HepG2 (cell line): ENCODE results near the gene HDLBP. TPM values are rescaled to one million over a fixed set of nuclear protein-coding genes. Genes with fewer than 3 reads are reported as not detected.

Experiments
- ATAC-seq: fragments of 200-7000 bp; cut with Tn5 transposase; 3 replicates; pipeline ENCODE4 v1.9.1; 2020; ENCODE audit warnings: mild to moderate bottlenecking, moderate library complexity
- BruUV-seq: library from RNA; stranded (reverse); fragments of 400-500 nt; replicated peaks from 2 replicates; lab custom pipeline; 2021; lab: Mats Ljungman, UMichigan
- CTCF ChIA-PET: fragments of 300-600 bp; formaldehyde crosslinking; extraction: SDS; loops from one replicate; lab custom pipeline; 2021; ENCODE audit warnings: low total read pairs, inconsistent platforms, low intra/inter-chr PET ratio; lab: Yijun Ruan, JAX
- POLR2A ChIA-PET: fragments of 350-600 bp; sonication (Branson Sonifier 250); formaldehyde crosslinking; loops from one replicate; lab custom pipeline; 2020; ENCODE audit warnings: antibody characterized with exemption, inconsistent platforms; lab: Yijun Ruan, JAX
- DNase-seq: peaks from one replicate; pipeline ENCODE4 v3.0.0-alpha.2; 2015; ENCODE audit warnings: low spot score
- FAIRE-seq: peaks from 3 replicates; lab custom pipeline; 2011; peaks lifted over from hg19 to GRCh38; lab: Jason Lieb, UNC
- H2AFZ ChIP-seq: one replicate; pipeline ENCODE4 v1.6.1; 2011; ENCODE audit warnings: low read length, inconsistent platforms
- H3K27ac ChIP-seq: fragments of 300-600 bp; 3 replicates; pipeline ENCODE4 v1.8.0; 2011; ENCODE audit warnings: mixed run types, mild to moderate bottlenecking, mixed read lengths, low read length, inconsistent platforms; ENCODE audit not compliant: insufficient read depth; ENCODE audit errors: extremely low read length
- H3K27me3 ChIP-seq, 2 experiments: fragments of 200-600 bp in 1 of 2; 2 replicates in 1 of 2; 3 replicates in 1 of 2; pipeline versions ENCODE4 v1.6.0 to v1.8.0; 2011; ENCODE audit warnings: low read length in 2 of 2, mild to moderate bottlenecking in 2 of 2, moderate library complexity in 2 of 2, inconsistent platforms in 1 of 2; ENCODE audit not compliant: insufficient read depth in 2 of 2, control insufficient read depth in 1 of 2
- H3K36me3 ChIP-seq, 2 experiments: fragments of 200-600 bp in 1 of 2; replicated peaks in 1 of 2; 2 replicates in 1 of 2; 3 replicates in 1 of 2; pipeline versions ENCODE4 v1.5.1 to v1.8.0; 2011; ENCODE audit warnings: low read length in 2 of 2, inconsistent platforms in 1 of 2; ENCODE audit not compliant: insufficient read depth in 2 of 2, control insufficient read depth in 1 of 2
- H3K4me1 ChIP-seq: 2 replicates; pipeline ENCODE4 v1.5.1; 2012; ENCODE audit warnings: low read length, inconsistent platforms; ENCODE audit not compliant: insufficient read depth
- H3K4me2 ChIP-seq: 2 replicates; pipeline ENCODE4 v1.6.0; 2011; ENCODE audit warnings: low read depth, low read length, inconsistent platforms
- H3K4me3 ChIP-seq, 3 experiments: fragments of 200-600 bp in 1 of 3; sonication (generic), shearing (Covaris generic) in 1 of 3; replicated peaks in 1 of 3; 2 replicates each; pipeline ENCODE4 v1.5.1; 2011 to 2016; ENCODE audit warnings: low read length in 3 of 3, inconsistent platforms in 2 of 3, low read depth in 2 of 3, mild to moderate bottlenecking in 2 of 3, control low read depth in 1 of 3, mixed read lengths in 1 of 3; ENCODE audit not compliant: insufficient read depth in 1 of 3
- H3K79me2 ChIP-seq: one replicate; pipeline ENCODE4 v1.6.1; 2011; ENCODE audit warnings: low read length, inconsistent platforms; ENCODE audit not compliant: insufficient read depth
- H3K9ac ChIP-seq: 2 replicates; pipeline ENCODE4 v1.6.0; 2011; ENCODE audit warnings: mild to moderate bottlenecking, low read depth, low read length, inconsistent platforms; ENCODE audit not compliant: insufficient read depth
- H3K9me3 ChIP-seq: 2 replicates; pipeline ENCODE4 v1.5.1; 2012; ENCODE audit warnings: mild to moderate bottlenecking, low read length
- H4K20me1 ChIP-seq: 2 replicates; pipeline ENCODE4 v1.6.0; 2011; ENCODE audit warnings: inconsistent platforms, mild to moderate bottlenecking, low read length, moderate library complexity; ENCODE audit not compliant: insufficient read depth
- CC2D1A ChIP-seq: sonication (generic); formaldehyde crosslinking; IDR thresholded peaks from 2 replicates; pipeline ENCODE4 v1.8.1; 2023; ENCODE audit warnings: mild to moderate bottlenecking, missing genetic modification reagents
- FOSL2 ChIP-seq: sonication (generic); formaldehyde crosslinking; IDR thresholded peaks from 2 replicates; pipeline ENCODE4 v1.4.0; 2020; ENCODE audit warnings: missing genetic modification reagents
- KLF15 ChIP-seq: sonication (generic); formaldehyde crosslinking; IDR thresholded peaks from 2 replicates; pipeline ENCODE4 v1.8.1; 2023; ENCODE audit warnings: borderline replicate concordance, mild to moderate bottlenecking, inconsistent platforms, missing genetic modification reagents, mixed read lengths
- MTA1 ChIP-seq: sonication (generic); formaldehyde crosslinking; IDR thresholded peaks from 2 replicates; pipeline ENCODE4 v1.4.0; 2020; ENCODE audit warnings: missing genetic modification reagents, mild to moderate bottlenecking, borderline replicate concordance
- ZHX1 ChIP-seq: sonication (generic); formaldehyde crosslinking; IDR thresholded peaks from 2 replicates; pipeline ENCODE4 v1.8.1; 2022; ENCODE audit warnings: low read depth, mild to moderate bottlenecking, missing genetic modification reagents
- ZNF142 ChIP-seq: sonication (generic); formaldehyde crosslinking; IDR thresholded peaks from 2 replicates; pipeline ENCODE4 v1.4.0; 2020; ENCODE audit warnings: missing genetic modification reagents
- ZNF850 ChIP-seq: sonication (generic); formaldehyde crosslinking; conservative IDR thresholded peaks from 2 replicates; pipeline ENCODE4 v1.9.0; 2021; ENCODE audit warnings: mild to moderate bottlenecking, missing genetic modification reagents
- WGBS: methylation state at CpG from one replicate; pipeline ENCODE4 v1.1.6; 2017; ENCODE audit warnings: low lambda C conversion rate; 5-methylcytosine and 5-hydroxymethylcytosine counted together
- in situ Hi-C: cut with HindIII; loops from 2 replicates; pipeline ENCODE4 v1.10.0; 2017; ENCODE audit warnings: low pct_unique_long_range_greater_than_20kb; ENCODE audit not compliant: extremely low pct_ligation_motif_present
- intact Hi-C: fragments of 100-400 bp; cut with micrococcal nuclease; formaldehyde crosslinking; loops from one replicate; pipeline ENCODE4 v1.10.0; 2022; ENCODE audit not compliant: unreplicated experiment
- polyA plus RNA-seq, 8 experiments: library from polyadenylated mRNA; depleted of rRNA in 3 of 8; stranded (reverse) in 7 of 8; unstranded in 1 of 8; fragments of >200 nt; fragmentation: Illumina TruSeq in 4 of 8; extraction: Trizol in 4 of 8; gene quantifications; 2 replicates each; pipeline versions ENCODE4 v1.2.1 to v1.2.3, GENCODE V29; 2011 to 2016; ENCODE audit warnings: low read depth in 4 of 8, missing spikeins in 1 of 8, mixed read lengths in 1 of 8; ENCODE audit not compliant: insufficient read depth in 1 of 8
- total RNA-seq, 5 experiments: library from RNA; depleted of rRNA; stranded (reverse); fragments of >200 nt; fragmentation: Illumina TruSeq; extraction: Trizol; gene quantifications; 2 replicates each; pipeline ENCODE4 v1.2.3, GENCODE V29; 2016; ENCODE audit warnings: low read depth in 1 of 5
- TF ChIP-seq, protein P1 (sequence below): IDR thresholded peaks from 2 replicates; pipeline ENCODE4 v1.6.1; 2012; ENCODE audit warnings: low read length, improper control_type of control experiment

Gene HDLBP
- total and polyA plus RNA-seq, 2 of the 13 experiments (the other 11 are each of a cell fraction or from before 2014, with no cell fraction given) = 464 to 707 TPM

DNA sequence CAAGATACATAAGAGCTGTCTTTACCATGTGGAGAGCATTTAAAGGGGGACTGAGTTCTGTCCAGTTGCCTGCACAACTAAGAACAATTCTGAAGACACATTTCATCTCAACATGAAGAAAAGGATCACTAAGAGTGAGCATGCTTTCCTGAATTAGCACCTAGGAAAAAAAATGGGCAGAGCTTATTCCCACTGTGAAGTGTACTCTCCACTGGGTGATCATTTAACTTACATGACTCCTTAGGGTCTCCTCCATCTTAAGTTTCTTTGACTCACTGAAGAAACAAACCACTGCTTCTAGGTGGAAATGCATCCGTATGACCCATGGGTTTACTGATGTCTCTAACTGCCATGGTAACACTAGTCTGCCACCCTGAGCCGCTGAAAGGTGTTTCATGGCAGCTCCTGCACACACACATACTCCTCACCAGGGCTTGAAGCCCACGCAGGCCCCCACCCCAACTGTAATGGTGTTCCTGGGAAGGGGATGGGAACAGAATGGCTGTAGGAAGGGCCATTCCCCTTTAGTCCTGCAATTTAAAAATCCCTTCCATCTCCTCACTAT lies 27.1 kb downstream of the HDLBP start (continued):
- TF ChIP-seq ZNF142 (CRISPR knock-in tag) (no peak), MTA1 (CRISPR knock-in tag) (no peak)

DNA sequence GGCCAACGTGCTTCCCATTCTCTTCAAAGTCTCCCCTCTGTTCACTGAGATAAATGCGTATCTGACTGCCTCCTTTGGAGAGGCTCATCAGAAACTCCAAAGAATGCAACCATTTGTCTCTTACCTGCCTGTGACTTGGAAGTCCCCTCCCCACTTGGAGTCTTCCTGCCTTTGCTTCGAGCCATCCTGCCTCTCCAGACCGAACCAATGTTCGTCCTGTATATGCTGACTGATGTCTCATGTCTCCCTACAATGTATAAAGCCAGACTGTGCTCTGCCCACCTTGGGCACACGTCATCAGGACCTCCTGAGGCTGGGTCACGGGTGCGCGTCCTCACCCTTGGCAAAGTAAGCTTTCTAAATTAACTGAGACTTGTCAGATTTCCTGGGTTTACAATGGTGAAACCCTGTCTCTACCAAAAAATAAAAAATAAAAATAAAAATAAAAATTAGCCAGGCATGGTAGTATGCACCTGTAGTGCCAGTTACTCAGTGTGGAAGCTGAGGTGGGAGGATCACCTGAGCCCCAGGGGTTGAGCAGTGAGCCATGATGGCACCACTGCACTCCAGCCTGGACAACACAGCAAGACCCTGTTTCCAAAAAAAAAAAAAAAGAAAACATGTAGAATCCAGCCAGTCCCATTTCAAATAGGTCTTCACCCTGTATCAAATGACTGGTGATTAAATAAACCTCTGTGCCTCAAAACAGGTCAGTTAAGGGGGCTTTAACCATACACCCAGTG lies 29.0 kb downstream of the HDLBP start:
- peak overlapping the region; percentile 53; the same call in 1 of the 2 replicates for H3K4me2 ChIP-seq
- H3K27ac ChIP-seq = peak overlapping the region; percentile 47
- no TSS peak for BruUV-seq
- H3K36me3 ChIP-seq = peaks cover 1 to 3% of the 10 kb centered on the region in 2 experiments; a peak in 1 of 5 replicates
- H3K4me3 ChIP-seq = no peak overlapping the region
- ChIA-PET POLR2A (interaction anchor here (3.5 to 5.5 kb wide), 2 partner anchors 28 kb away, joined by 12 to 24 read pairs; partner anchors contain the start of gene HDLBP), CTCF (no interaction called here)
- 0 out of 2 replicates have a peak overlapping the region, but pooled peaks have one; percentile 17 for H3K9ac ChIP-seq
- ATAC-seq (0 out of 3 replicates have a peak, but pooled peaks have one; percentile 6), FAIRE-seq (no peak), DNase-seq (no peak)
- H3K9me3 ChIP-seq = no peaks in the 10 kb centered on the region
- peaks cover 18% of the 10 kb centered on the region for H4K20me1 ChIP-seq
- 80% methylated on average over 9 of the region's 9 CpGs for WGBS
- H2AFZ ChIP-seq = no peak overlapping the region
- intact Hi-C loops (no loop called here), in situ Hi-C loops (no loop called here)
- H3K79me2 ChIP-seq = peaks cover 96% of the 10 kb centered on the region
- peaks cover 58% of the 10 kb centered on the region for H3K4me1 ChIP-seq
- H3K27me3 ChIP-seq = no peaks in the 10 kb centered on the region
- no peak for TF ChIP-seq ZNF850 (CRISPR knock-in tag)
- TF ChIP-seq FOSL2 (CRISPR knock-in tag) = peak; percentile 67
- TF ChIP-seq KLF15 = no peak
- TF ChIP-seq, protein P1, sequence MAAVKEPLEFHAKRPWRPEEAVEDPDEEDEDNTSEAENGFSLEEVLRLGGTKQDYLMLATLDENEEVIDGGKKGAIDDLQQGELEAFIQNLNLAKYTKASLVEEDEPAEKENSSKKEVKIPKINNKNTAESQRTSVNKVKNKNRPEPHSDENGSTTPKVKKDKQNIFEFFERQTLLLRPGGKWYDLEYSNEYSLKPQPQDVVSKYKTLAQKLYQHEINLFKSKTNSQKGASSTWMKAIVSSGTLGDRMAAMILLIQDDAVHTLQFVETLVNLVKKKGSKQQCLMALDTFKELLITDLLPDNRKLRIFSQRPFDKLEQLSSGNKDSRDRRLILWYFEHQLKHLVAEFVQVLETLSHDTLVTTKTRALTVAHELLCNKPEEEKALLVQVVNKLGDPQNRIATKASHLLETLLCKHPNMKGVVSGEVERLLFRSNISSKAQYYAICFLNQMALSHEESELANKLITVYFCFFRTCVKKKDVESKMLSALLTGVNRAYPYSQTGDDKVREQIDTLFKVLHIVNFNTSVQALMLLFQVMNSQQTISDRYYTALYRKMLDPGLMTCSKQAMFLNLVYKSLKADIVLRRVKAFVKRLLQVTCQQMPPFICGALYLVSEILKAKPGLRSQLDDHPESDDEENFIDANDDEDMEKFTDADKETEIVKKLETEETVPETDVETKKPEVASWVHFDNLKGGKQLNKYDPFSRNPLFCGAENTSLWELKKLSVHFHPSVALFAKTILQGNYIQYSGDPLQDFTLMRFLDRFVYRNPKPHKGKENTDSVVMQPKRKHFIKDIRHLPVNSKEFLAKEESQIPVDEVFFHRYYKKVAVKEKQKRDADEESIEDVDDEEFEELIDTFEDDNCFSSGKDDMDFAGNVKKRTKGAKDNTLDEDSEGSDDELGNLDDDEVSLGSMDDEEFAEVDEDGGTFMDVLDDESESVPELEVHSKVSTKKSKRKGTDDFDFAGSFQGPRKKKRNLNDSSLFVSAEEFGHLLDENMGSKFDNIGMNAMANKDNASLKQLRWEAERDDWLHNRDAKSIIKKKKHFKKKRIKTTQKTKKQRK = no peak
- no peak for TF ChIP-seq CC2D1A (CRISPR knock-in tag)
- TF ChIP-seq ZHX1 (CRISPR knock-in tag) = no peak
